ENCODE measurements around the gene ATG2B. TPM values are rescaled to one million over a fixed set of nuclear protein-coding genes. Genes with fewer than 3 reads are reported as not detected.

Gene ATG2B
- total and polyA plus RNA-seq, 2 donors (not counting 3 experiments of a cell fraction or from before 2014, with no cell fraction given) = 5.9 to 17.8 TPM

- Histone ChIP-seq H3K9ac (replicated peaks; ENCODE audit: extremely low read depth, insufficient read depth, low read length) (no peak overlapping the region), H3K9me1 (replicated peaks; ENCODE audit: control insufficient read depth, extremely low read depth, insufficient read depth, low read length) (no peaks in the 10 kb centered on the region), H3K79me2 (ENCODE audit: control insufficient read depth, insufficient read depth, low read length) (no peaks in the 10 kb centered on the region), H3K27ac (ENCODE audit: insufficient read depth, low read depth, low read length) (no peak overlapping the region), H3K36me3 (ENCODE audit: control insufficient read depth in 2 of 2, extremely low read depth in 1 of 2, insufficient read depth in 2 of 2, low read length in 2 of 2) (no peaks in the 10 kb centered on the region), H3K9me3 (replicated peaks; ENCODE audit: control insufficient read depth, insufficient read depth, low read length) (no peaks in the 10 kb centered on the region), H2AFZ (ENCODE audit: low read depth, low read length) (no peak overlapping the region), H4K20me1 (replicated peaks; ENCODE audit: control insufficient read depth, extremely low read depth, insufficient read depth, low read length) (no peaks in the 10 kb centered on the region), H3K4me3 (replicated peaks in 1 of 3; ENCODE audit: insufficient read depth in 1 of 3, low read depth in 1 of 3, low read length in 3 of 3) (no peak overlapping the region), H3K27me3 (ENCODE audit: control insufficient read depth in 2 of 2, insufficient read depth in 2 of 2, low read length in 2 of 2) (no peaks in the 10 kb centered on the region), H3K4me1 (ENCODE audit: control insufficient read depth, extremely low read depth, insufficient read depth, low read length) (no peaks in the 10 kb centered on the region), H3K4me2 (ENCODE audit: insufficient read depth, low read length) (no peak overlapping the region)
- POLR2A ChIA-PET = no interaction called here
- dilution Hi-C loops (cut with MboI; ENCODE audit: extremely low pct_ligation_motif_present, low sequenced_read_pairs) (no loop called here), intact Hi-C loops (cut with micrococcal nuclease) (no loop called here)
- no TSS peak for BruUV-seq (replicated peaks)
- no peak for FAIRE-seq
- no peak for TF ChIP-seq MYC (IDR thresholded peaks at IDR 0.05; ENCODE audit: low read depth, low read length)
- TF ChIP-seq POLR2A (IDR thresholded peaks at IDR 0.05; ENCODE audit: low read depth, low read length) = no peak
- TF ChIP-seq GATA2 (IDR thresholded peaks at IDR 0.05; ENCODE audit: insufficient read depth, insufficient read length, low read depth, low read length) = no peak
- TF ChIP-seq CTCF (IDR thresholded peaks at IDR 0.05; ENCODE audit: extremely low read depth in 1 of 2, insufficient read depth in 1 of 2, low read depth in 1 of 2, low read length in 2 of 2) = no peak
- no peak for TF ChIP-seq JUN (IDR thresholded peaks at IDR 0.05; ENCODE audit: borderline replicate concordance, insufficient read depth, insufficient read length, low read depth)
- no peak for TF ChIP-seq EZH2 (IDR thresholded peaks at IDR 0.05; ENCODE audit: borderline replicate concordance, low read depth, low read length, severe bottlenecking)
- CTCF ChIA-PET = interaction anchor here (1.1 to 1.5 kb wide), 2 partner anchors 19 to 30 kb away, joined by 3 to 5 read pairs; no protein-coding TSS in a partner anchor
- no peak for DNase-seq (ENCODE audit: low read depth, low spot score)
These were observed 106.1 kb downstream of the ATG2B start for GRCh38 chr14:96257056-96257455.

- ChIA-PET POLR2A (no interaction called here), CTCF (interaction anchor here (1.1 to 1.5 kb wide), 2 partner anchors 19 to 31 kb away, joined by 3 to 5 read pairs; no protein-coding TSS in a partner anchor)
- no peak for FAIRE-seq
- Histone ChIP-seq H3K36me3 (ENCODE audit: control insufficient read depth in 2 of 2, extremely low read depth in 1 of 2, insufficient read depth in 2 of 2, low read length in 2 of 2) (no peaks in the 10 kb centered on the region), H3K79me2 (ENCODE audit: control insufficient read depth, insufficient read depth, low read length) (no peaks in the 10 kb centered on the region), H4K20me1 (replicated peaks; ENCODE audit: control insufficient read depth, extremely low read depth, insufficient read depth, low read length) (no peaks in the 10 kb centered on the region), H3K4me3 (replicated peaks in 1 of 3; ENCODE audit: insufficient read depth in 1 of 3, low read depth in 1 of 3, low read length in 3 of 3) (no peak overlapping the region), H3K4me1 (ENCODE audit: control insufficient read depth, extremely low read depth, insufficient read depth, low read length) (no peaks in the 10 kb centered on the region), H3K27ac (ENCODE audit: insufficient read depth, low read depth, low read length) (no peak overlapping the region), H3K4me2 (ENCODE audit: insufficient read depth, low read length) (no peak overlapping the region), H3K27me3 (ENCODE audit: control insufficient read depth in 2 of 2, insufficient read depth in 2 of 2, low read length in 2 of 2) (no peaks in the 10 kb centered on the region), H3K9me1 (replicated peaks; ENCODE audit: control insufficient read depth, extremely low read depth, insufficient read depth, low read length) (no peaks in the 10 kb centered on the region), H3K9me3 (replicated peaks; ENCODE audit: control insufficient read depth, insufficient read depth, low read length) (no peaks in the 10 kb centered on the region), H3K9ac (replicated peaks; ENCODE audit: extremely low read depth, insufficient read depth, low read length) (no peak overlapping the region), H2AFZ (ENCODE audit: low read depth, low read length) (no peak overlapping the region)
- TF ChIP-seq GATA2 (IDR thresholded peaks at IDR 0.05; ENCODE audit: insufficient read depth, insufficient read length, low read depth, low read length) = no peak
- no peak for TF ChIP-seq POLR2AphosphoS5 (IDR thresholded peaks at IDR 0.05; ENCODE audit: insufficient read depth, low read depth, low read length)
- no peak for TF ChIP-seq MAX (IDR thresholded peaks at IDR 0.05; ENCODE audit: insufficient read depth, insufficient read length)
- TF ChIP-seq MYC (IDR thresholded peaks at IDR 0.05; ENCODE audit: low read depth, low read length) = no peak
- TF ChIP-seq CTCF (IDR thresholded peaks at IDR 0.05; ENCODE audit: extremely low read depth in 1 of 2, insufficient read depth in 1 of 2, low read depth in 1 of 2, low read length in 2 of 2) = no peak
- no peak for TF ChIP-seq FOS (IDR thresholded peaks at IDR 0.05; ENCODE audit: borderline replicate concordance, insufficient read depth, low read length)
- TF ChIP-seq JUN (IDR thresholded peaks at IDR 0.05; ENCODE audit: borderline replicate concordance, insufficient read depth, insufficient read length, low read depth) = no peak
- no peak for TF ChIP-seq EZH2 (IDR thresholded peaks at IDR 0.05; ENCODE audit: borderline replicate concordance, low read depth, low read length, severe bottlenecking)
- no peak for TF ChIP-seq POLR2A (IDR thresholded peaks at IDR 0.05; ENCODE audit: low read depth, low read length)
- BruUV-seq (replicated peaks) = no TSS peak
- dilution Hi-C loops (cut with MboI; ENCODE audit: extremely low pct_ligation_motif_present, low sequenced_read_pairs) (no loop called here), intact Hi-C loops (cut with micrococcal nuclease) (no loop called here)
- peak; percentile 6 for DNase-seq (ENCODE audit: low read depth, low spot score)
These were observed 106.7 kb downstream of the ATG2B start for GRCh38 chr14:96256407-96256806.

All from endothelial cell of umbilical vein (primary cell).